ENCODE results near the gene CLDN22.

DNA sequence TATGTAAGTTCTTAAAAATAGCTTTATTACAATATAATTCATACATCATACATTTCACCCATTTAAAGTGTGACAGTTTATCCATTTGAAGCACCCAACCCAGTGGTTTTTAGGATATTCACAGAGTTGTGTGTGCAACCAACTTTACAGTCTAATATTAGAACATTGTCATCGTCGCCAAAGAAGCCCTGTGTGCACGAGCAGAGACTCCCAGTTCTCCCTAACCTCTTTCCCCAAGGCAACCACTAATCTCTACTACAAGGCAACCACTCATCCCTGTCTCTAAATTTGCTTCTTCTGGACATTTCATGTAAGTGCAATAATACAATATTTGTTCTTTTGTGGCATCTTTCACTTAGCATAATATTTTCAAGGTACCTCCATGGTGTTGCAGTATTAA, 47.7 kb downstream of the CLDN22 start:
- TF ChIP-seq POLR2A (IDR thresholded peaks at IDR 0.05) = no peak
- TF ChIP-seq, protein P1, sequence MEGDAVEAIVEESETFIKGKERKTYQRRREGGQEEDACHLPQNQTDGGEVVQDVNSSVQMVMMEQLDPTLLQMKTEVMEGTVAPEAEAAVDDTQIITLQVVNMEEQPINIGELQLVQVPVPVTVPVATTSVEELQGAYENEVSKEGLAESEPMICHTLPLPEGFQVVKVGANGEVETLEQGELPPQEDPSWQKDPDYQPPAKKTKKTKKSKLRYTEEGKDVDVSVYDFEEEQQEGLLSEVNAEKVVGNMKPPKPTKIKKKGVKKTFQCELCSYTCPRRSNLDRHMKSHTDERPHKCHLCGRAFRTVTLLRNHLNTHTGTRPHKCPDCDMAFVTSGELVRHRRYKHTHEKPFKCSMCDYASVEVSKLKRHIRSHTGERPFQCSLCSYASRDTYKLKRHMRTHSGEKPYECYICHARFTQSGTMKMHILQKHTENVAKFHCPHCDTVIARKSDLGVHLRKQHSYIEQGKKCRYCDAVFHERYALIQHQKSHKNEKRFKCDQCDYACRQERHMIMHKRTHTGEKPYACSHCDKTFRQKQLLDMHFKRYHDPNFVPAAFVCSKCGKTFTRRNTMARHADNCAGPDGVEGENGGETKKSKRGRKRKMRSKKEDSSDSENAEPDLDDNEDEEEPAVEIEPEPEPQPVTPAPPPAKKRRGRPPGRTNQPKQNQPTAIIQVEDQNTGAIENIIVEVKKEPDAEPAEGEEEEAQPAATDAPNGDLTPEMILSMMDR (IDR thresholded peaks at IDR 0.05 in 8 of 11, conservative IDR thresholded peaks at IDR 0.05 in 3 of 11) = no peak
- no peak for TF ChIP-seq POLR2AphosphoS5 (IDR thresholded peaks at IDR 0.05)

Measured in spleen (tissue), 7 donors.